ENCODE data around the gene DAB1.

- no peak for TF ChIP-seq CTCF (IDR thresholded peaks at IDR 0.05)
- TF ChIP-seq POLR2A (IDR thresholded peaks at IDR 0.05), result no peak
These were observed 415.9 kb downstream of the DAB1 start for GRCh38 chr1:57007948-57008347.

All from transverse colon (tissue), 3 donors.